DOHH2 (cell line): ENCODE measurements around the gene ELK4.

Experiments used
- H3F3A ChIP-seq: fragments of 200-600 bp; sonication (generic), shearing (Covaris generic); 2 replicates; pipeline ENCODE4 v1.6.0; 2016; ENCODE audit warnings: antibody characterized with exemption, mild to moderate bottlenecking; ENCODE audit not compliant: control insufficient read depth, insufficient read depth
- H3K27ac ChIP-seq: fragments of 200-600 bp; sonication (generic); 2 replicates; pipeline ENCODE4 v1.5.1; 2014; ENCODE audit warnings: low read depth, mild to moderate bottlenecking, low read length, moderate library complexity
- H3K27me3 ChIP-seq: fragments of 200-600 bp; sonication (generic); 2 replicates; pipeline ENCODE4 v1.6.1; 2014; ENCODE audit warnings: mild to moderate bottlenecking, low read length, mixed read lengths; ENCODE audit not compliant: control insufficient read depth
- H3K36me3 ChIP-seq: fragments of 200-600 bp; sonication (generic); 2 replicates; pipeline ENCODE4 v1.6.1; 2014; ENCODE audit warnings: mild to moderate bottlenecking, low read length, moderate library complexity, mixed read lengths; ENCODE audit not compliant: control insufficient read depth
- H3K4me1 ChIP-seq: fragments of 200-600 bp; sonication (generic); 2 replicates; pipeline ENCODE4 v1.6.1; 2014; ENCODE audit warnings: mild to moderate bottlenecking, low read length, mixed read lengths; ENCODE audit not compliant: control insufficient read depth
- H3K4me2 ChIP-seq: fragments of 200-600 bp; sonication (generic); 2 replicates; pipeline ENCODE4 v1.6.0; 2014; ENCODE audit warnings: mild to moderate bottlenecking, low read length, moderate library complexity
- H3K4me3 ChIP-seq: fragments of 200-600 bp; sonication (generic); 2 replicates; pipeline ENCODE4 v1.5.1; 2014; ENCODE audit warnings: mild to moderate bottlenecking, low read length, mixed read lengths
- H3K79me2 ChIP-seq: fragments of 200-600 bp; sonication (generic); 2 replicates; pipeline ENCODE4 v1.6.1; 2014; ENCODE audit warnings: mild to moderate bottlenecking, low read length, mixed read lengths; ENCODE audit not compliant: control insufficient read depth
- H3K9me2 ChIP-seq: fragments of 200-600 bp; sonication (generic); replicated peaks from 2 replicates; pipeline ENCODE4 v1.6.1; 2014; ENCODE audit warnings: mild to moderate bottlenecking, low read length, mixed read lengths; ENCODE audit not compliant: control insufficient read depth
- H3K9me3 ChIP-seq: fragments of 200-600 bp; sonication (generic); 2 replicates; pipeline ENCODE4 v1.6.1; 2014; ENCODE audit warnings: antibody characterized with exemption, low read length, mixed read lengths; ENCODE audit not compliant: control insufficient read depth, insufficient read depth
- H4K20me1 ChIP-seq: fragments of 200-600 bp; sonication (generic); 2 replicates; pipeline ENCODE4 v1.6.0; 2014; ENCODE audit warnings: low read depth, mild to moderate bottlenecking, antibody characterized with exemption, low read length, moderate library complexity; ENCODE audit not compliant: control insufficient read depth, insufficient read depth
- EZH2phosphoT487 ChIP-seq: fragments of 200-600 bp; sonication (generic); IDR thresholded peaks from 2 replicates; pipeline ENCODE4 v1.6.1; 2017; ENCODE audit warnings: borderline replicate concordance, mild to moderate bottlenecking, antibody characterized with exemption, low read length, moderate library complexity, mixed read lengths
- TF ChIP-seq, protein P1 (sequence below): fragments of 200-600 bp; sonication (generic); IDR thresholded peaks from one replicate; pipeline ENCODE4 v1.5.1; 2014; ENCODE audit warnings: antibody characterized with exemption, mild to moderate bottlenecking, low read depth, low read length; ENCODE audit not compliant: poor library complexity, severe bottlenecking

The ELK4 gene

DNA sequence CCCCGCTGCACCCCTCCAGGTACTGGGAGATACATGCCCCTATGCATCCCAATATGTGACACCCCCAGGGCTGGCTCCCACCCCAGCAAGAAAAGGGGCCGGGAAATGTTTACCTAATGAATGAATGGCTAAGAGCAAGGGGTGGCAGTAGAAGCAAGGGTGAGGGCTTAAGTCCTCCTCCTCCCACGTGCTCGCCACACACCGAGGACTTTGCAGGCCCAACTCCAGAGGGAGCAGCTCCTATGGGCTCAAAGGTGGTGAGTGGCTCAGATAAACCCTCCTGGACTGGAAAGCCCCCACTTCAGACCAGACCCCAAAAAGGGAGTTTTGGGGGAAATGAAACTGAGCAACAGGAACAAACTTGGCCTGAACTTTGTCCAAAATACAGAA, 37.1 kb upstream of the ELK4 start:
- H3K36me3 ChIP-seq, result no peaks in the 10 kb centered on the region
- H3F3A ChIP-seq, result no peaks in the 10 kb centered on the region; the same call in 1 of the 2 replicates
- no peaks in the 10 kb centered on the region for H3K79me2 ChIP-seq
- H3K4me3 ChIP-seq, result peak overlapping the region; percentile 43
- H4K20me1 ChIP-seq, result no peaks in the 10 kb centered on the region
- TF ChIP-seq, protein P1, sequence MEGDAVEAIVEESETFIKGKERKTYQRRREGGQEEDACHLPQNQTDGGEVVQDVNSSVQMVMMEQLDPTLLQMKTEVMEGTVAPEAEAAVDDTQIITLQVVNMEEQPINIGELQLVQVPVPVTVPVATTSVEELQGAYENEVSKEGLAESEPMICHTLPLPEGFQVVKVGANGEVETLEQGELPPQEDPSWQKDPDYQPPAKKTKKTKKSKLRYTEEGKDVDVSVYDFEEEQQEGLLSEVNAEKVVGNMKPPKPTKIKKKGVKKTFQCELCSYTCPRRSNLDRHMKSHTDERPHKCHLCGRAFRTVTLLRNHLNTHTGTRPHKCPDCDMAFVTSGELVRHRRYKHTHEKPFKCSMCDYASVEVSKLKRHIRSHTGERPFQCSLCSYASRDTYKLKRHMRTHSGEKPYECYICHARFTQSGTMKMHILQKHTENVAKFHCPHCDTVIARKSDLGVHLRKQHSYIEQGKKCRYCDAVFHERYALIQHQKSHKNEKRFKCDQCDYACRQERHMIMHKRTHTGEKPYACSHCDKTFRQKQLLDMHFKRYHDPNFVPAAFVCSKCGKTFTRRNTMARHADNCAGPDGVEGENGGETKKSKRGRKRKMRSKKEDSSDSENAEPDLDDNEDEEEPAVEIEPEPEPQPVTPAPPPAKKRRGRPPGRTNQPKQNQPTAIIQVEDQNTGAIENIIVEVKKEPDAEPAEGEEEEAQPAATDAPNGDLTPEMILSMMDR, result peak; percentile 21
- no peak for TF ChIP-seq EZH2phosphoT487
- peaks cover 63% of the 10 kb centered on the region for H3K4me1 ChIP-seq
- no peaks in the 10 kb centered on the region for H3K27me3 ChIP-seq
- H3K9me2 ChIP-seq, result no peaks in the 10 kb centered on the region
- peak overlapping the region; percentile 2; the same call in 1 of the 2 replicates for H3K27ac ChIP-seq
- H3K9me3 ChIP-seq, result no peaks in the 10 kb centered on the region
- H3K4me2 ChIP-seq, result peak overlapping the region; percentile 66

DNA sequence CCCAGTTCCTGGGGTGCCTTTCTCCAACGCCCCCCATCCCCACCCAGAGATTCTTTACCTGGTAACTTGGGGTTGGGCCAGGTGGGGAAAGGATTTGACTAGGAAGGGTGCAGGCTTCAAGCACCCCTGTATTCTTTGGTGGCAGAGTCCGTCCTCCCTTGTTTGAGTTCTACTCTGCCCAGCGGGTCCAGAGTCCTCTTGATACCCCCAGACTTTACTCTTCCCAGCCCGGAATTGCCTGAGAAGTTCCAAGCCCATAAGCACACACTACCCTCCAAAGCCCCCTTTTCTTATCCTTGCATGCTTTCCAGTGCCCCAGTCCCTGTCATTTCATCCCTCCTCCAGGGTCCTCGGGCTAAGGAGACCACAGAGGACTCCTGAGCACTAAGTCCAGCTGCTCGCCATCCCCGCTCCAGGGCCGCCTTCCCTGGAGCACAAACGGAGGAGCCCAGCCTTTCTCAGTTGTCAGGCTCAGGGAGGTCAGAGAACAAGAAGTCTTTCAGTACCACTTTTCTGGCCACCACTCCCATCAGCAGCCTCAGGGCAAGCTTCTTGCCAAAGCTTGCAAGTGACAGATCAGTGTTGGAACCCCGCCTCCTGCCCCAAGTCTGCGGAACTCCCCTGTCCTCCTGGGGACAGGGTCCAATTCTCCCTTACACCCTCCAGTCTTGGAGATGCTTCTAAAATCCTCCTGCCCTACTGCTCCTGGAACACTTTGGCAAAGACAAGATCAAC, 36.3 kb upstream of the ELK4 start:
- Histone ChIP-seq H3K4me1 (peaks cover 63% of the 10 kb centered on the region), H3K4me3 (peak overlapping the region; percentile 43; the same call in 1 of the 2 replicates), H3K79me2 (no peaks in the 10 kb centered on the region), H3K36me3 (no peaks in the 10 kb centered on the region), H3F3A (no peaks in the 10 kb centered on the region; the same call in 1 of the 2 replicates), H3K4me2 (peak overlapping the region; percentile 66), H4K20me1 (no peaks in the 10 kb centered on the region), H3K9me3 (no peaks in the 10 kb centered on the region), H3K27ac (no peak overlapping the region), H3K27me3 (no peaks in the 10 kb centered on the region), H3K9me2 (no peaks in the 10 kb centered on the region)
- no peak for TF ChIP-seq EZH2phosphoT487
- TF ChIP-seq, protein P1, result no peak

DNA sequence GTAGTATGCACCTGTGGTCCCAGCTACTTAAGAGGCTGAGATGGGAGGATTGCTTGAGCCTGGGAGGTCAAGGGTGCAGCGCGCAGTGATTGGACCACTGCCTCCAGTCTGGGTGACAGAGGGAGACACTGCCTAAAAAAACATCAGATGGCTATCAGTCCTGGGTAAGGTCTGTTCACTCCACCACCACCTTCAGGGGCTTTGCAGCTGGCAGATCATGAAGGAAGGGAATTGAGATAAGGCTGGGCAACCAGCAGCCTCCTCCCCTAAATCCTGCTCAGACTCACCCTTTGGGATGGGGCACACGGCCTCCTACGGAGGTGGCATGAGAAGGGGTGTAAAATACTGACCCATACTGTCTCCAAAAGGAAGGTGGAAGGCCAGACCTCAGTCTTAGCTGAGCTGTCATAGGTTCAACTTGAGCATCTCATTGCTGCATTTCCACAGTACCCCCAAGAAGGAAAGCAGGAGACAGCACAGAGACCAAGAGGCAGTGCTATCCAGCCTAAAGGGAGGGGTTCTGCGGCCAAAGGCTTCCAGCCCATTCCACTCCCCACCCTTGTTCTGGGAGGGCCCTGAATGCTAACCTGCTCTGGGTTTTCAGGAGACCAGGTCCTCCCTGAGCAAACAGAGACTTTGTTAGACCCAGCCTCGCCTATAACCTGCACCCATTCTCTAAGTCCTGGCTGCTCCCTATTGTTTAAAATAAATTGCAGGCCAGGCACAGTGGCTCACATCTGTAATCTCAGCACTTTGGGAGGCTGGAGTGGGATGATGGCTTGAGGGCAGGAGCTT, 34.8 kb upstream of the ELK4 start:
- H3K4me2 ChIP-seq, result peak overlapping the region; percentile 57
- H3K4me3 ChIP-seq, result no peak overlapping the region
- H3K27ac ChIP-seq, result no peak overlapping the region
- no peaks in the 10 kb centered on the region for H3K9me3 ChIP-seq
- no peak for TF ChIP-seq EZH2phosphoT487
- TF ChIP-seq, protein P1, result no peak
- no peaks in the 10 kb centered on the region; the same call in 1 of the 2 replicates for H3F3A ChIP-seq
- H3K4me1 ChIP-seq, result peaks cover 57% of the 10 kb centered on the region
- no peaks in the 10 kb centered on the region for H3K79me2 ChIP-seq
- no peaks in the 10 kb centered on the region for H3K36me3 ChIP-seq
- H4K20me1 ChIP-seq, result no peaks in the 10 kb centered on the region
- H3K9me2 ChIP-seq, result no peaks in the 10 kb centered on the region
- H3K27me3 ChIP-seq, result no peaks in the 10 kb centered on the region
